Stimulated activated CD8-positive, alpha-beta memory T cell treated with anti-CD3 and anti-CD28 coated beads, Interleukin-12 subunit alpha, Interleukin-12 subunit beta, amount 100 ng/mL, for 24 hours (primary cell): ENCODE data around the gene FUOM.

Source experiments
- DNase-seq: peaks from one replicate; pipeline ENCODE4 v3.0.0-alpha.2; 2020; ENCODE audit errors: extremely low read depth

Gene FUOM

GRCh38 chr10:133351408-133352318 is 6.2 kb downstream of the FUOM start:
- no peak for DNase-seq

- no peak for DNase-seq
Measured at GRCh38 chr10:133350950-133351329, 6.9 kb downstream of the FUOM start.

GRCh38 chr10:133350283-133350949 is 7.4 kb downstream of the FUOM start:
- no peak for DNase-seq

- no peak for DNase-seq
Measured at GRCh38 chr10:133349577-133350011, 8.2 kb downstream of the FUOM start.

GRCh38 chr10:133349160-133349568 is 8.7 kb downstream of the FUOM start:
- DNase-seq = no peak

GRCh38 chr10:133347710-133348517 is 9.9 kb downstream of the FUOM start:
- DNase-seq = no peak

GRCh38 chr10:133346413-133346812 is 11.4 kb downstream of the FUOM start:
- no peak for DNase-seq

GRCh38 chr10:133344236-133344635 is 13.6 kb downstream of the FUOM start:
- no peak for DNase-seq

GRCh38 chr10:133343558-133343957 is 14.3 kb downstream of the FUOM start:
- DNase-seq = no peak

- no peak for DNase-seq
Measured at GRCh38 chr10:133342942-133343341, 14.9 kb downstream of the FUOM start.

GRCh38 chr10:133341983-133342382 is 15.8 kb downstream of the FUOM start:
- DNase-seq = no peak

- DNase-seq = no peak
Measured at GRCh38 chr10:133339708-133340380, 18.0 kb downstream of the FUOM start.

- no peak for DNase-seq
Measured at GRCh38 chr10:133338080-133339071, 19.4 kb downstream of the FUOM start.

- DNase-seq = no peak
Measured at GRCh38 chr10:133337370-133337725, 20.5 kb downstream of the FUOM start.

GRCh38 chr10:133336577-133337369 is 21.0 kb downstream of the FUOM start, which contains the start of gene CALY:
TSS of gene CALY (minus strand) at chr10:133336896. CDS start at chr10:133328989, 7,907 bp downstream.
- DNase-seq = no peak

- no peak for DNase-seq
Measured at GRCh38 chr10:133336118-133336576, 21.7 kb downstream of the FUOM start.

- no peak for DNase-seq
Measured at GRCh38 chr10:133335246-133336117, 22.3 kb downstream of the FUOM start.

GRCh38 chr10:133334503-133335245 is 23.1 kb downstream of the FUOM start:
- no peak for DNase-seq
